Endothelial cell of umbilical vein (primary cell): ENCODE data around the gene NCOR1. TPM values are rescaled to one million over a fixed set of nuclear protein-coding genes. Genes with fewer than 3 reads are reported as not detected.
"Not testable (repeated sequence)": the region's sequence is repeated elsewhere in the genome, so short reads cannot be mapped to it uniquely, and the experiment has no call there.

ENCODE experiments used
- BruUV-seq: library from RNA; stranded (reverse); fragments of 400-500 nt; replicated peaks from 2 replicates; lab custom pipeline; 2021; lab: Mats Ljungman, UMichigan
- CTCF ChIA-PET: fragments of 300-600, 350-600 bp; sonication (Branson Sonifier 250); formaldehyde crosslinking; loops from one replicate; lab custom pipeline; 2021; ENCODE audit warnings: antibody characterized with exemption, inconsistent platforms; lab: Charles Lee
- POLR2A ChIA-PET: fragments of 300-600, 350-600 bp; sonication (Branson Sonifier 250); formaldehyde crosslinking; loops from one replicate; lab custom pipeline; 2021; ENCODE audit warnings: antibody characterized with exemption, inconsistent platforms; lab: Charles Lee
- DNase-seq: peaks from one replicate; pipeline ENCODE4 v3.0.0-alpha.2; 2011; ENCODE audit warnings: low read depth, low spot score
- FAIRE-seq: peaks from 2 replicates; lab custom pipeline; 2011; peaks lifted over from hg19 to GRCh38; lab: Jason Lieb, UNC
- H2AFZ ChIP-seq: 2 replicates; pipeline ENCODE4 v1.6.0; 2012; ENCODE audit warnings: low read depth, low read length, control low read depth, inconsistent platforms
- H3K27ac ChIP-seq: 2 replicates; pipeline ENCODE4 v1.5.1; 2011; ENCODE audit warnings: low read depth, mild to moderate bottlenecking, control low read depth, low read length, moderate library complexity; ENCODE audit not compliant: insufficient read depth
- H3K27me3 ChIP-seq, 2 experiments: 2 replicates each; pipeline versions ENCODE4 v1.6.0 to v1.6.1; 2011; ENCODE audit warnings: low read length in 2 of 2, mixed read lengths in 1 of 2; ENCODE audit not compliant: control insufficient read depth in 2 of 2, insufficient read depth in 2 of 2
- H3K36me3 ChIP-seq, 2 experiments: 2 replicates in 1 of 2; 3 replicates in 1 of 2; pipeline ENCODE4 v1.5.1; 2011; ENCODE audit warnings: low read length in 2 of 2, mild to moderate bottlenecking in 1 of 2, moderate library complexity in 1 of 2; ENCODE audit not compliant: control insufficient read depth in 2 of 2, insufficient read depth in 2 of 2; ENCODE audit errors: extremely low read depth in 1 of 2
- H3K4me1 ChIP-seq: 3 replicates; pipeline ENCODE4 v1.5.1; 2011; ENCODE audit warnings: mild to moderate bottlenecking, low read length; ENCODE audit not compliant: control insufficient read depth, insufficient read depth; ENCODE audit errors: extremely low read depth
- H3K4me2 ChIP-seq: 2 replicates; pipeline ENCODE4 v1.6.1; 2011; ENCODE audit warnings: low read length, control low read depth, mixed read lengths; ENCODE audit not compliant: insufficient read depth
- H3K4me3 ChIP-seq, 3 experiments: fragments of 200-600 bp in 1 of 3; sonication (generic), shearing (Covaris generic) in 1 of 3; replicated peaks in 1 of 3; 2 replicates each; pipeline ENCODE4 v1.5.1; 2011 to 2016; ENCODE audit warnings: control low read depth in 3 of 3, low read length in 3 of 3, mild to moderate bottlenecking in 2 of 3, inconsistent platforms in 1 of 3, low read depth in 1 of 3, moderate library complexity in 1 of 3; ENCODE audit not compliant: insufficient read depth in 1 of 3
- H3K79me2 ChIP-seq: 2 replicates; pipeline ENCODE4 v1.6.0; 2012; ENCODE audit warnings: low read length, inconsistent platforms; ENCODE audit not compliant: control insufficient read depth, insufficient read depth
- H3K9ac ChIP-seq: replicated peaks from 2 replicates; pipeline ENCODE3; 2011; ENCODE audit warnings: low read length, control low read depth; ENCODE audit not compliant: insufficient read depth; ENCODE audit errors: extremely low read depth
- H3K9me1 ChIP-seq: replicated peaks from 3 replicates; pipeline ENCODE4 v1.6.0; 2011; ENCODE audit warnings: mild to moderate bottlenecking, low read length; ENCODE audit not compliant: control insufficient read depth, insufficient read depth; ENCODE audit errors: extremely low read depth
- H3K9me3 ChIP-seq: replicated peaks from 2 replicates; pipeline ENCODE4 v1.5.1; 2012; ENCODE audit warnings: low read length, inconsistent platforms; ENCODE audit not compliant: control insufficient read depth, insufficient read depth
- H4K20me1 ChIP-seq: replicated peaks from 2 replicates; pipeline ENCODE3; 2011; ENCODE audit warnings: mild to moderate bottlenecking, low read length; ENCODE audit not compliant: control insufficient read depth, insufficient read depth; ENCODE audit errors: extremely low read depth
- dilution Hi-C: fragments of 300-500 bp; cut with MboI; formaldehyde crosslinking; loops from one replicate; pipeline ENCODE4 v1.15.0; 2019; ENCODE audit warnings: low sequenced_read_pairs; ENCODE audit not compliant: extremely low pct_ligation_motif_present
- intact Hi-C: fragments of 100-400 bp; cut with micrococcal nuclease; formaldehyde crosslinking; loops from one replicate; pipeline ENCODE4 v1.10.0; 2022
- polyA plus RNA-seq, 4 experiments: library from polyadenylated mRNA; depleted of rRNA in 3 of 4; stranded (reverse) in 3 of 4; unstranded in 1 of 4; fragments of >200 nt; gene quantifications; 2 replicates each; pipeline versions ENCODE4 v1.2.1 to v1.2.3, GENCODE V29; 2011 to 2012; ENCODE audit warnings: missing spikeins in 1 of 4
- total RNA-seq: library from RNA; stranded (reverse); gene quantifications from 2 replicates; pipeline ENCODE4 v1.2.3, GENCODE V29; 2021

The NCOR1 gene
- total and polyA plus RNA-seq, 2 donors (not counting 3 experiments of a cell fraction or from before 2014, with no cell fraction given), result 90.0 to 134 TPM

- ChIA-PET CTCF (interaction anchor here (1.0 to 2.4 kb wide), 2 partner anchors 11 kb away, joined by 4 to 6 read pairs; no protein-coding TSS in a partner anchor), POLR2A (interaction anchor here (0.6 to 0.8 kb wide), 2 partner anchors 12 to 178 kb away, joined by 3 to 4 read pairs; partner anchors contain the start of genes NCOR1 and UBB)
- dilution Hi-C loops, H3K9ac ChIP-seq, H4K20me1 ChIP-seq, H3K36me3 ChIP-seq, BruUV-seq, intact Hi-C loops, H3K27ac ChIP-seq, H3K4me3 ChIP-seq, H3K9me1 ChIP-seq, FAIRE-seq, H3K9me3 ChIP-seq, DNase-seq, H3K4me2 ChIP-seq, H2AFZ ChIP-seq, H3K27me3 ChIP-seq: not testable (repeated sequence)
- peaks cover 94% of the 10 kb centered on the region for H3K79me2 ChIP-seq
- H3K4me1 ChIP-seq, result peaks cover 11% of the 10 kb centered on the region
These were observed 12.5 kb downstream of the NCOR1 start for GRCh38 chr17:16202554-16203500.

- peaks cover 94% of the 10 kb centered on the region for H3K79me2 ChIP-seq
- H3K4me1 ChIP-seq, result peaks cover 15% of the 10 kb centered on the region
- H3K27ac ChIP-seq, intact Hi-C loops, DNase-seq, BruUV-seq, FAIRE-seq, H4K20me1 ChIP-seq, H2AFZ ChIP-seq, H3K27me3 ChIP-seq, dilution Hi-C loops, H3K4me3 ChIP-seq, H3K9me3 ChIP-seq, H3K9ac ChIP-seq, H3K36me3 ChIP-seq, H3K9me1 ChIP-seq, POLR2A ChIA-PET, H3K4me2 ChIP-seq: not testable (repeated sequence)
- CTCF ChIA-PET, result interaction anchor here (0.6 kb wide), 1 partner anchor 16 kb away, joined by 5 read pairs; no protein-coding TSS in a partner anchor
These were observed 13.6 kb downstream of the NCOR1 start for GRCh38 chr17:16201693-16202131.
